Stomach (tissue), 9 donors: ENCODE measurements around the gene TGM3. TPM values are rescaled to one million over a fixed set of nuclear protein-coding genes. Genes with fewer than 3 reads are reported as not detected.

Experiments
- DNase-seq, 2 donors: peaks; one replicate each; pipeline versions ENCODE4 v3.0.0 to v3.0.0-alpha.2; 2013 to 2019
- H3K27ac ChIP-seq, 5 donors: fragments of 200-600 bp in 4 of 5; sonication (generic) in 4 of 5; one replicate each; pipeline ENCODE4 v1.5.1; 2013 to 2019; ENCODE audit warnings: mild to moderate bottlenecking in 1 of 5, moderate library complexity in 1 of 5
- H3K27me3 ChIP-seq, 3 donors: fragments of 200-600 bp; sonication (generic); one replicate each; pipeline ENCODE4 v1.5.1; 2017 to 2019; ENCODE audit warnings: mixed run types in 1 of 3
- H3K36me3 ChIP-seq, 4 donors: fragments of 200-600 bp; sonication (generic); 1 replicate in 3 of 4; 2 replicates in 1 of 4; pipeline ENCODE4 v1.5.1; 2016 to 2019
- H3K4me1 ChIP-seq, 4 donors: fragments of 200-600 bp; sonication (generic); one replicate each; pipeline ENCODE4 v1.5.1; 2016 to 2019
- H3K4me3 ChIP-seq, 4 donors: fragments of 200-600 bp; sonication (generic) in 3 of 4; one replicate each; pipeline ENCODE4 v1.5.1; 2016 to 2019; ENCODE audit warnings: mild to moderate bottlenecking in 1 of 4
- H3K9me3 ChIP-seq, 4 donors: fragments of 200-600 bp; sonication (generic); one replicate each; pipeline ENCODE4 v1.5.1; 2016 to 2019
- CTCF ChIP-seq, 7 experiments: fragments of 450-650 bp in 4 of 7; fragments of 200-600 bp in 3 of 7; sonication (generic) in 3 of 7; IDR thresholded peaks; one replicate each; pipeline ENCODE4 v1.5.1; 2016 to 2019; ENCODE audit warnings: antibody characterized with exemption in 7 of 7, control low read depth in 2 of 7, mild to moderate bottlenecking in 1 of 7
- EP300 ChIP-seq: sonication (generic); formaldehyde crosslinking; IDR thresholded peaks from one replicate; pipeline ENCODE4 v1.6.1; 2017; ENCODE audit warnings: antibody characterized with exemption
- POLR2A ChIP-seq, 4 donors: fragments of 450-650 bp; IDR thresholded peaks; one replicate each; pipeline ENCODE4 v1.6.1; 2016; ENCODE audit warnings: antibody characterized with exemption in 4 of 4, control low read depth in 2 of 4, mild to moderate bottlenecking in 1 of 4, moderate library complexity in 1 of 4
- POLR2AphosphoS5 ChIP-seq, 3 donors: sonication (generic); formaldehyde crosslinking; IDR thresholded peaks; one replicate each; pipeline ENCODE4 v1.6.1; 2016; ENCODE audit warnings: antibody characterized with exemption in 3 of 3
- WGBS, 5 donors: extraction: QIAGEN DNeasy Blood & Tissue Kit in 3 of 5; methylation state at CpG; one replicate each; pipeline versions ENCODE4 v1.1.5 to v1.1.7; 2013 to 2018; 5-methylcytosine and 5-hydroxymethylcytosine counted together
- intact Hi-C: fragments of 100-400 bp; cut with DNase I; formaldehyde crosslinking; loops from one replicate; pipeline ENCODE4 v1.15.1; 2023; ENCODE audit warnings: low total_unique reads
- polyA plus RNA-seq, 3 donors: library from polyadenylated mRNA; stranded (reverse); fragments of 200-250 nt; gene quantifications; one replicate each; pipeline ENCODE4 v1.2.3, GENCODE V29; 2013
- total RNA-seq, 5 donors: library from RNA; depleted of rRNA; stranded (reverse); fragments of >200 nt; gene quantifications; one replicate each; pipeline versions ENCODE4 v1.1.0 to v1.2.3, GENCODE V29; 2014 to 2016
- donor health status: healthy with polysubstance abuse.
- donor health status: Bipolar disorder and iron deficiency.
- donor health status: healthy.

Gene TGM3
- total and polyA plus RNA-seq, 8 donors: 0.62 to 173 (median 3.4) TPM; not detected in 5

- Histone ChIP-seq H3K4me3 (no peak overlapping the region), H3K36me3 (no peaks in the 10 kb centered on the region), H3K27me3 (no peaks in the 10 kb centered on the region), H3K9me3 (peaks cover 0 to 7% (median 0%) of the 10 kb centered on the region in 4 donors), H3K4me1 (no peaks in the 10 kb centered on the region), H3K27ac (no peak overlapping the region)
- intact Hi-C loops: no loop called here
- DNase-seq: no peak
- TF ChIP-seq EP300 (no peak), POLR2AphosphoS5 (IDR thresholded peaks at IDR 0.05) (no peak), CTCF (IDR thresholded peaks at IDR 0.05) (no peak), POLR2A (IDR thresholded peaks at IDR 0.05) (no peak)
- 46 to 82% (median 69%) methylated on average over 4 to 5 of the region's 5 CpGs for WGBS, 5 donors
Observed at GRCh38 chr20:2279253-2279779, 16.5 kb upstream of the TGM3 start.

GRCh38 chr20:2280082-2280481 is 15.7 kb upstream of the TGM3 start:
- Histone ChIP-seq H3K27me3 (no peaks in the 10 kb centered on the region), H3K36me3 (no peaks in the 10 kb centered on the region), H3K27ac (no peak overlapping the region), H3K9me3 (peaks cover 0 to 7% (median 0%) of the 10 kb centered on the region in 4 donors), H3K4me3 (no peak overlapping the region), H3K4me1 (no peaks in the 10 kb centered on the region)
- intact Hi-C loops: no loop called here
- DNase-seq: no peak
- TF ChIP-seq POLR2A (IDR thresholded peaks at IDR 0.05) (no peak), POLR2AphosphoS5 (IDR thresholded peaks at IDR 0.05) (no peak), CTCF (IDR thresholded peaks at IDR 0.05) (no peak)
- 61 to 88% (median 83%) methylated on average over 6 of the region's 6 CpGs for WGBS, 5 donors

- Histone ChIP-seq H3K27me3 (no peaks in the 10 kb centered on the region), H3K36me3 (no peaks in the 10 kb centered on the region), H3K27ac (no peak overlapping the region), H3K9me3 (peaks cover 0 to 7% (median 0%) of the 10 kb centered on the region in 4 donors), H3K4me3 (no peak overlapping the region), H3K4me1 (no peaks in the 10 kb centered on the region)
- intact Hi-C loops: no loop called here
- TF ChIP-seq POLR2A (IDR thresholded peaks at IDR 0.05): no peak
- TF ChIP-seq EP300: no peak
- TF ChIP-seq CTCF (IDR thresholded peaks at IDR 0.05): no peak
- no peak for TF ChIP-seq POLR2AphosphoS5 (IDR thresholded peaks at IDR 0.05)
- 84 to 87% (median 84%) methylated on average over 3 of the region's 3 CpGs for WGBS, 5 donors
- no peak for DNase-seq
Observed at GRCh38 chr20:2281563-2281962, 14.2 kb upstream of the TGM3 start.

- H3K27me3 ChIP-seq: no peaks in the 10 kb centered on the region
- TF ChIP-seq POLR2AphosphoS5 (IDR thresholded peaks at IDR 0.05) (no peak), POLR2A (IDR thresholded peaks at IDR 0.05) (no peak), EP300 (no peak), CTCF (IDR thresholded peaks at IDR 0.05) (no peak)
- no peak for DNase-seq
- no peak overlapping the region for H3K4me3 ChIP-seq
- intact Hi-C loops: no loop called here
- 83 to 92% (median 88%) methylated on average over 5 of the region's 5 CpGs for WGBS, 5 donors
- H3K36me3 ChIP-seq: no peaks in the 10 kb centered on the region
- H3K4me1 ChIP-seq: no peaks in the 10 kb centered on the region
- H3K9me3 ChIP-seq: peaks cover 0 to 7% (median 0%) of the 10 kb centered on the region in 4 donors
- no peak overlapping the region for H3K27ac ChIP-seq
Observed at GRCh38 chr20:2282181-2282580, 13.6 kb upstream of the TGM3 start.
